Astrocyte of the spinal cord (primary cell): Measurements from ENCODE around the gene DUSP16.

ENCODE experiments used
- DNase-seq: peaks from one replicate; pipeline ENCODE4 v3.0.0; 2011; ENCODE audit warnings: low read depth, low spot score
- H3K4me3 ChIP-seq: 2 replicates; pipeline ENCODE4 v1.5.1; 2011; ENCODE audit warnings: low read depth, mild to moderate bottlenecking, low read length, moderate library complexity
- CTCF ChIP-seq: IDR thresholded peaks from 2 replicates; pipeline ENCODE4 v1.5.1; 2012; ENCODE audit warnings: low read depth, mild to moderate bottlenecking, low read length, inconsistent platforms
- in situ Hi-C: cut with HindIII; loops from 2 replicates; pipeline ENCODE4 v1.10.0; 2017; ENCODE audit warnings: low sequenced_read_pairs

DUSP16 gene

GRCh38 chr12:12539028-12539810 lies 23.4 kb downstream of the DUSP16 start:
- H3K4me3 ChIP-seq, result no peak overlapping the region
- TF ChIP-seq CTCF, result no peak
- in situ Hi-C loops, result no loop called here
- no peak for DNase-seq

DNA sequence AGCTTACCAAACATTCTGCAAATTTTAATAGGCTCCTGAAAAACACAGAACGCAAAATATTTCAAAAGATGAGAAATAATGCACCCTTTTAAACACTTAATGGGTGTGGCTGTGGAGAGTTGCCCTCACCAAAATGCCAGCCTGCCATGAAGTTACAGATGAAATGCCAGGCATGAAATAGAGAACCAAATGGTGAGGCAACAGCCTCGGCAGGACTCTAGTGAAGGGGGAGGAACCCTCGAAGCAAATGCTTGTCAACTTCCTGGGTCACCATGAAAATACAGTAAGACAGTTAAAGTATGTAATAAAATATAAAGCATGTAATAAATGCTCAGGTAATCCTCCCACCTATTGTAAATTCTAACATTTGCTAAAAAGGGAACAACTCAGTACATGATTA lies 24.1 kb downstream of the DUSP16 start:
- no peak for DNase-seq
- in situ Hi-C loops, result no loop called here
- no peak for TF ChIP-seq CTCF
- H3K4me3 ChIP-seq, result no peak overlapping the region

DNA sequence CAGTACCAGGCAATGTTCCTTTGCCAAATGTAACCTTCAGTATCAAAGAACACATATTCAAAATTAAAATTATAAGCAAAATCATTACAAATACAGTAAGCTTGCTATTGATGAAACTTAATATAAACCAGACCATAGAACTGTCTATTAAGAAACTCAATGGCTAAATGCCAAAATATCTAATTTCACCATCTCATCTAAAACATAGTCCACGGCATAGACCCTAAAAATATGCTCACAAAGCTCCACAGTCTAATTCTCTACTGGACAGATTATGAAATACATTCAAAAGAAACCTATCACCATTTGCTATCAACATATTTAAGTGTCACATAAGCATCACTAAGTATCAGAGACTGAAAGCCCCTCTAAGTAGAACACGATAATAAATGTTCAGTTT lies 25.2 kb downstream of the DUSP16 start:
- in situ Hi-C loops, result no loop called here
- no peak for TF ChIP-seq CTCF
- no peak overlapping the region for H3K4me3 ChIP-seq
- no peak for DNase-seq

DNA sequence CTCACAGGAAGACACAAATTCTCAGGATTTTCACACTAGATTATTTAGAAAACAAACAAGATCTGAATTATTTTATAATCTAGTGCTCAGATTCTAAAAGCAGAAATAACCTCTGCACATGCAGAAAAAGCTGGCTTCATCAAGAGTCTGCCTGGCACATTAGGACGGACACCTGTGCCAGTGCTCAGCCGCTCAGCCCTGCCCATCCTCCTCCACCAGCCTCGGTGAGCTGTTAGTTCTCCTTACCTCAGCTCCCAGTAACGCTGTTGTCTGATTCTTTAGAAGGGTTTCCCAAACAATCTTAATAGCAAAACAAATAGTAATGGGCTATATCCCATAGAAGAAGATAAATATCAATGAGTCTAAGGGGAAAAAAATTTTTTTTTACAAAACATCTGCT lies 27.7 kb downstream of the DUSP16 start:
- no peak for TF ChIP-seq CTCF
- no peak overlapping the region for H3K4me3 ChIP-seq

DNA sequence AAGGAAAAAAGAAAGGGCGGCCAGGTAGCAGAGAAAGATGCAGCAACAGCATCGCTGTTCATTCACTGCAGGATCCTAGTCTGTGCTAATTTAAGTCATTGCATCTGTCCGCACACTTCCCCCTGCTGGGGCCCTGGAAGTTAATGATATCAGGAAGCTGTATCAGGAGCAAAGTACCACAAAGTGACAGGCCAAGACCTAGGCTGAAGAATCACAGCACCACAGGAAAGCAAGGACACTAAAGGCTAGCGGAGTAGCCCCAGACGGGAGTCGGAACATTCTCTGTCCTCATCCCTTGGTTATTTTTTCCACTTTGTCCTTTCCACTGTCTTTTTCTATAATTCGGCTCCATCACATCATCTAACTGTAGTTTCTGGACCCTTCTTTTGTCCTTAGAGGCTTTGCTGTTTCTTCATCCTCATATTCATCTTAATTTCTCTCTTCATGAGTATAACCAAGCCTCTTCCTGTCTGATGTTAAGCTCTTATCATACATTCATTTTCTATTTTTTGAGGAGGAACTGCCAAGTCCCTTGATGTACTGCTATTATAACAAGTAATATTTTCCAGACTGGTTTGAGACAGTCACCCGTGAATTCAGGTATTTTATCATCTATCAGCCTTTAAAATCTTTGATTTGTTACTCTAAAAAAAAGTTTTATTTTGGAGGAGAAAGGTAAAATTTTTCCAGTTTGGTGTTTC lies 28.3 kb downstream of the DUSP16 start:
- no peak for TF ChIP-seq CTCF
- in situ Hi-C loops, result no loop called here
- H3K4me3 ChIP-seq, result no peak overlapping the region
- no peak for DNase-seq

More for the DNA sequence above, 27.7 kb downstream of the DUSP16 start:
- DNase-seq, result no peak
- in situ Hi-C loops, result no loop called here

DNA sequence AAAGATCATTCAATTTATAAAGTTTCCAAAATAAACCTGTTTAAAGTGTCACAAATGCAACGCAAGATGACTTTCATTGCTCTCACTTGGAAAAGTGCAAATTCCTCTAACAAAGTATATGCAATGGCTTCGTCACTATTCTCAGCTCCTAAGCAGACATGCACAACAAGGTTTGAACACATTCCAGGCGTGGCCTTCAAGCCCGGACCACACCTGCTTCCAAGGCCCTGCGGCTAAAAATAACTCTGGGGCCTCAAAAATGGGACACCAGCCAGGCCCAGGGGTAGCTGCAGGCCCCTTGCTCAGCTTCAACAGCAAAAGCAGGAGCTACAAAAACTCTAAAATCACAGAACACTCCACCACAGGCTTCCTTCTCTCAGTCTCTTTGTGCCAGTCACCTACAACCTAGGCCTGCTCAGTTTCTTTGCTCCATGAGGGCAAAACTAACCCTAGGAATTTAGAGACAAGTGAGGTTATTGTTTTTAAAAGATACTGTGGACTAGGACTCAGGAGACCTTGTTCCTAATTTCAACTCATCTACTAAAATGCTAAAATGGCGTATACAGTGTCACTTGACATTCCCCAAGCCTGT lies 29.3 kb downstream of the DUSP16 start:
- in situ Hi-C loops, result no loop called here
- H3K4me3 ChIP-seq, result no peak overlapping the region
- peak; percentile 9 for DNase-seq
- no peak for TF ChIP-seq CTCF
